CD4-positive, alpha-beta T cell (primary cell): ENCODE data around the gene OLFM1. TPM values are rescaled to one million over a fixed set of nuclear protein-coding genes. Genes with fewer than 3 reads are reported as not detected.

ENCODE experiments used
- ATAC-seq: fragments of 200-7000 bp; cut with Tn5 transposase; one replicate; pipeline ENCODE4 v1.10.0; 2022; ENCODE audit warnings: mild to moderate bottlenecking; ENCODE audit not compliant: poor library complexity
- CTCF ChIA-PET: fragments of 350-600 bp; sonication (Branson Sonifier 250); formaldehyde crosslinking; loops from one replicate; lab custom pipeline; 2021; ENCODE audit warnings: antibody characterized with exemption, inconsistent platforms; lab: Charles Lee
- POLR2A ChIA-PET: fragments of 350-600 bp; sonication (Branson Sonifier 250); formaldehyde crosslinking; loops from one replicate; lab custom pipeline; 2021; ENCODE audit warnings: antibody characterized with exemption, inconsistent platforms; lab: Charles Lee
- DNase-seq, 14 experiments: peaks; one replicate each; pipeline ENCODE4 v3.0.0-alpha.2; 2013 to 2020; ENCODE audit warnings: mixed read lengths in 2 of 14
- H3K27ac ChIP-seq, 2 donors: one replicate each; pipeline versions ENCODE4 v1.5.1 to v1.7.0; 2013; ENCODE audit warnings: low read length in 2 of 2, low read depth in 1 of 2, mild to moderate bottlenecking in 1 of 2
- H3K27me3 ChIP-seq, 2 experiments: 1 replicate in 1 of 2; 2 replicates in 1 of 2; pipeline versions ENCODE4 v1.6.1 to v1.7.0; 2013; ENCODE audit warnings: low read length in 2 of 2, control low read depth in 1 of 2, mild to moderate bottlenecking in 1 of 2, moderate library complexity in 1 of 2; ENCODE audit not compliant: insufficient read depth in 2 of 2, control insufficient read depth in 1 of 2
- H3K36me3 ChIP-seq: one replicate; pipeline ENCODE4 v1.6.1; 2013; ENCODE audit warnings: low read length, control low read depth; ENCODE audit not compliant: insufficient read depth
- H3K4me1 ChIP-seq: one replicate; pipeline ENCODE4 v1.6.1; 2013; ENCODE audit warnings: low read length, control low read depth; ENCODE audit not compliant: insufficient read depth
- H3K4me3 ChIP-seq: one replicate; pipeline ENCODE4 v1.5.1; 2013; ENCODE audit warnings: mild to moderate bottlenecking, low read length, moderate library complexity
- H3K9me3 ChIP-seq, 2 experiments: 1 replicate in 1 of 2; 2 replicates in 1 of 2; pipeline versions ENCODE4 v1.6.1 to v1.7.0; 2013; ENCODE audit warnings: low read length in 2 of 2, mild to moderate bottlenecking in 2 of 2, control low read depth in 1 of 2, moderate library complexity in 1 of 2; ENCODE audit not compliant: control insufficient read depth in 1 of 2, insufficient read depth in 1 of 2
- H3K27ac Mint-ChIP-seq: one replicate; pipeline ENCODE4 v1.8.0; 2020; ENCODE audit warnings: mixed read lengths
- H3K27me3 Mint-ChIP-seq: one replicate; pipeline ENCODE4 v1.8.0; 2021; ENCODE audit warnings: mixed read lengths
- H3K36me3 Mint-ChIP-seq: one replicate; pipeline ENCODE4 v1.8.0; 2021; ENCODE audit warnings: low read depth, mixed read lengths
- H3K4me1 Mint-ChIP-seq: one replicate; pipeline ENCODE4 v1.8.0; 2021; ENCODE audit warnings: low read depth, mixed read lengths
- H3K4me3 Mint-ChIP-seq: one replicate; pipeline ENCODE4 v1.8.0; 2020; ENCODE audit warnings: mild to moderate bottlenecking, mixed read lengths
- H3K9me3 Mint-ChIP-seq: one replicate; pipeline ENCODE4 v1.8.0; 2020; ENCODE audit warnings: mixed read lengths
- intact Hi-C, 2 experiments: fragments of 100-400 bp; cut with DNase I in 1 of 2; cut with micrococcal nuclease in 1 of 2; formaldehyde crosslinking; loops; one replicate each; pipeline versions ENCODE4 v1.15.1 to v1.9.0; 2023 to 2025; cut with DNase I, micrococcal nuclease
- total RNA-seq, 174 experiments: library from RNA in 2 of 174; stranded (reverse) in 2 of 174; gene quantifications; one replicate each; pipeline ENCODE4 v1.2.3 and lab custom pipeline; 2021 to 2026
- TF ChIP-seq, protein P1 (sequence below): fragments of 200-600 bp; IDR thresholded peaks from one replicate; pipeline ENCODE4 v1.8.0; 2022; ENCODE audit warnings: antibody characterized with exemption, mild to moderate bottlenecking

The OLFM1 gene
- total RNA-seq, 2 experiments from 2014 or later: not detected

GRCh38 chr9:135123126-135123772, 35.8 kb downstream of the OLFM1 start:
- ChIA-PET CTCF (no interaction called here), POLR2A (no interaction called here)
- Mint-ChIP-seq H3K27ac (no peak overlapping the region), H3K36me3 (no peaks in the 10 kb centered on the region), H3K27me3 (peaks cover 5% of the 10 kb centered on the region), H3K4me1 (no peaks in the 10 kb centered on the region), H3K4me3 (no peak overlapping the region), H3K9me3 (no peaks in the 10 kb centered on the region)
- H3K4me3 ChIP-seq: no peak overlapping the region
- DNase-seq (no peak), ATAC-seq (no peak)
- intact Hi-C loops: no loop called here
- no peaks in the 10 kb centered on the region for H3K4me1 ChIP-seq
- H3K27ac ChIP-seq: no peak overlapping the region
- H3K36me3 ChIP-seq: no peaks in the 10 kb centered on the region
- TF ChIP-seq, protein P1, sequence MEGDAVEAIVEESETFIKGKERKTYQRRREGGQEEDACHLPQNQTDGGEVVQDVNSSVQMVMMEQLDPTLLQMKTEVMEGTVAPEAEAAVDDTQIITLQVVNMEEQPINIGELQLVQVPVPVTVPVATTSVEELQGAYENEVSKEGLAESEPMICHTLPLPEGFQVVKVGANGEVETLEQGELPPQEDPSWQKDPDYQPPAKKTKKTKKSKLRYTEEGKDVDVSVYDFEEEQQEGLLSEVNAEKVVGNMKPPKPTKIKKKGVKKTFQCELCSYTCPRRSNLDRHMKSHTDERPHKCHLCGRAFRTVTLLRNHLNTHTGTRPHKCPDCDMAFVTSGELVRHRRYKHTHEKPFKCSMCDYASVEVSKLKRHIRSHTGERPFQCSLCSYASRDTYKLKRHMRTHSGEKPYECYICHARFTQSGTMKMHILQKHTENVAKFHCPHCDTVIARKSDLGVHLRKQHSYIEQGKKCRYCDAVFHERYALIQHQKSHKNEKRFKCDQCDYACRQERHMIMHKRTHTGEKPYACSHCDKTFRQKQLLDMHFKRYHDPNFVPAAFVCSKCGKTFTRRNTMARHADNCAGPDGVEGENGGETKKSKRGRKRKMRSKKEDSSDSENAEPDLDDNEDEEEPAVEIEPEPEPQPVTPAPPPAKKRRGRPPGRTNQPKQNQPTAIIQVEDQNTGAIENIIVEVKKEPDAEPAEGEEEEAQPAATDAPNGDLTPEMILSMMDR: no peak
- H3K27me3 ChIP-seq: no peaks in the 10 kb centered on the region
- peaks cover 0 to 25% of the 10 kb centered on the region in 2 experiments for H3K9me3 ChIP-seq

DNA sequence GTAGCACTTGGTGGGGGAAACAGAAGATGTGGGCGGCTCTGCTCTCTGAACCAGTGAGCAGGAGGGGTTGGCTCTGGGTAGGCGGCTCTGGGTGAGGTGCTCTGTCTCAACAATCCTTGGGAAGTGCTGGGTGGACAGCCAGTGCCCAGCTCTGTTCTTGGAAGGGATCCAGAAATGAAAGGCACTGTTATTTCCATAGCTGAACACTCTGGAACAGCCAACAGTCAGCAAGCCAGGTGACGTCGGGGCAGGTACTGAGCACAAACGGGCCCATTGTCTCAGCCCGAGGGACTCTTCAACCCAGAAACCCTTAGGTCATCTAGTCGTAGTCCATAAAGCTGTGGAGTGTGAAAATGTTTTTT, 36.3 kb downstream of the OLFM1 start:
- CTCF ChIA-PET: no interaction called here
- Mint-ChIP-seq H3K4me3 (no peak overlapping the region), H3K27me3 (peaks cover 5% of the 10 kb centered on the region), H3K27ac (no peak overlapping the region), H3K9me3 (no peaks in the 10 kb centered on the region), H3K36me3 (no peaks in the 10 kb centered on the region), H3K4me1 (no peaks in the 10 kb centered on the region)
- Histone ChIP-seq H3K27ac (no peak overlapping the region), H3K4me3 (no peak overlapping the region), H3K4me1 (no peaks in the 10 kb centered on the region), H3K36me3 (no peaks in the 10 kb centered on the region), H3K27me3 (no peaks in the 10 kb centered on the region), H3K9me3 (peaks cover 0 to 20% of the 10 kb centered on the region in 2 experiments)
- POLR2A ChIA-PET: no interaction called here
- TF ChIP-seq, protein P1: no peak
- intact Hi-C loops: no loop called here
- DNase-seq (no peak), ATAC-seq (no peak)

- Mint-ChIP-seq H3K4me3 (no peak overlapping the region), H3K27me3 (peaks cover 5% of the 10 kb centered on the region), H3K9me3 (no peaks in the 10 kb centered on the region), H3K4me1 (no peaks in the 10 kb centered on the region), H3K27ac (no peak overlapping the region), H3K36me3 (no peaks in the 10 kb centered on the region)
- TF ChIP-seq, protein P1: no peak
- intact Hi-C loops: no loop called here
- no peaks in the 10 kb centered on the region for H3K4me1 ChIP-seq
- CTCF ChIA-PET: no interaction called here
- no peak overlapping the region for H3K27ac ChIP-seq
- DNase-seq: no peak
- H3K27me3 ChIP-seq: no peaks in the 10 kb centered on the region
- peaks cover 0 to 22% of the 10 kb centered on the region in 2 experiments for H3K9me3 ChIP-seq
- POLR2A ChIA-PET: no interaction called here
- no peak overlapping the region for H3K4me3 ChIP-seq
- no peaks in the 10 kb centered on the region for H3K36me3 ChIP-seq
- no peak for ATAC-seq
These were observed 39.2 kb downstream of the OLFM1 start for GRCh38 chr9:135126451-135127187.
